GM20000 (cell line): ENCODE data around the gene BNC1.

Experiments
- DNase-seq: peaks from one replicate; pipeline ENCODE4 v3.0.0; 2012; ENCODE audit warnings: low spot score
- TF ChIP-seq, protein P1 (sequence below): IDR thresholded peaks from 2 replicates; pipeline ENCODE4 v1.5.1; 2012; ENCODE audit warnings: mild to moderate bottlenecking, control low read depth; ENCODE audit errors: extremely low read depth, missing control alignments

BNC1 gene

DNA sequence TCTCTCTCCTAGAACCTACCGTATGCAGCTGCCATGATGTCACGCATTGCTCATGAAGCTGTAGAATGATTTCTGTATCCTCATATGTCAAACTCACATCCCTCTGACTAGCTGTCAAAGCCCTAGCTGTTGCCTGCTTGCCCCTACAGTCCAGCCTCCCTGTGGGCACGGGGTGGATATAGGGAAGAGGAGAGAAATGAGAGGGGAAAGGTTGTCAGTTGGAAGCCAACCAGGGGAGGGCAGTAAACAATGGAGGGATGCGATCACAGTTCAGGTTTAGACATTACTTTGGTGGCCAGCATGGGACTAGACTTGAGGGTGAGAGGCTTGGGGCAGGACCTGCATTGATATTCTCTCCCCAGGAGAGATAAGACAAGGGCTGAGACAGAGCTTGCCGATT lies 75.1 kb downstream of the BNC1 start:
- no peak for DNase-seq
- TF ChIP-seq, protein P1, sequence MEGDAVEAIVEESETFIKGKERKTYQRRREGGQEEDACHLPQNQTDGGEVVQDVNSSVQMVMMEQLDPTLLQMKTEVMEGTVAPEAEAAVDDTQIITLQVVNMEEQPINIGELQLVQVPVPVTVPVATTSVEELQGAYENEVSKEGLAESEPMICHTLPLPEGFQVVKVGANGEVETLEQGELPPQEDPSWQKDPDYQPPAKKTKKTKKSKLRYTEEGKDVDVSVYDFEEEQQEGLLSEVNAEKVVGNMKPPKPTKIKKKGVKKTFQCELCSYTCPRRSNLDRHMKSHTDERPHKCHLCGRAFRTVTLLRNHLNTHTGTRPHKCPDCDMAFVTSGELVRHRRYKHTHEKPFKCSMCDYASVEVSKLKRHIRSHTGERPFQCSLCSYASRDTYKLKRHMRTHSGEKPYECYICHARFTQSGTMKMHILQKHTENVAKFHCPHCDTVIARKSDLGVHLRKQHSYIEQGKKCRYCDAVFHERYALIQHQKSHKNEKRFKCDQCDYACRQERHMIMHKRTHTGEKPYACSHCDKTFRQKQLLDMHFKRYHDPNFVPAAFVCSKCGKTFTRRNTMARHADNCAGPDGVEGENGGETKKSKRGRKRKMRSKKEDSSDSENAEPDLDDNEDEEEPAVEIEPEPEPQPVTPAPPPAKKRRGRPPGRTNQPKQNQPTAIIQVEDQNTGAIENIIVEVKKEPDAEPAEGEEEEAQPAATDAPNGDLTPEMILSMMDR: no peak

GRCh38 chr15:83208367-83208661 lies 76.2 kb downstream of the BNC1 start:
- TF ChIP-seq, protein P1: no peak
- DNase-seq: no peak

- TF ChIP-seq, protein P1: no peak
- peak; percentile 63 for DNase-seq
Observed at GRCh38 chr15:83207660-83208366, 76.7 kb downstream of the BNC1 start, which contains the start of gene HDGFL3. TSS of gene HDGFL3 (minus strand) at chr15:83207823. CDS start at chr15:83207414, 409 bp downstream.

DNA sequence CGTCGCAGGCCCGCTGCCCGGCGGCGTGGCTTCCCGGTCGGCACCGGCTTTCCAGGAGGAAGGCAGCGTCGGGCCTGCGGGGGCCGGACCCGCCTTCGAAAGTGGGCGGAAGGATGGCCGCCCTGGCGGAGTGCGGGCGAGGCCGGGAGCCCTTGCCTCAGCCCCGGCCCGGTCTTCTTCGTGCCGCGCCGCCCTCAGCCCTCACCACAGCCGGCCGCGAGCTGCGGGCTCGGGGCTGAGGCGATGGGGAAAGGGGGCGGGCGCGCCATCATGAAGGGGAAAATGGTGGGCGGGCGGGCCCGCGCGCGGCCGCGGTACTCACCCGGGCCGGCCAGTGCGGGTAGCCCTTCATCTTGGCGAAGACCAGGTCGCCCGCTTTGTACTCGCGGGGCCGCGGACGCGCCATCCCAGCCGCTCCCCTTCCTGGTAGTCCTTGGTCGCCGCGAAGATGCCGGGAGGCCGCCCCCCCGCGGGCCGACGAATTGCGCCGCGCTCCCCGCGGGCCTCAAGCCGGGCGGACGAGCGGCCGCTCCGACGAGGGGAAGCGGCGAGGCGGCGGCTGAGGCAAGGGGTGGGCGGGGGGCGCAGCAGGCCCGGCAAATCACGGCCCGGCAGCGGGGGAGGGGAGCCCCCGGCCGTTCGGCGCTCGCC lies 77.3 kb downstream of the BNC1 start:
- DNase-seq: peak; percentile 73
- TF ChIP-seq, protein P1: no peak

- TF ChIP-seq, protein P1: no peak
- DNase-seq: peak; percentile 38
Observed at GRCh38 chr15:83206526-83207008, 77.9 kb downstream of the BNC1 start.
